Adipocyte (in vitro differentiated cells): ENCODE results near the gene NDUFS5.

ENCODE experiments used
- DNase-seq: peaks from one replicate; pipeline ENCODE4 v3.0.0-alpha.2; 2015; ENCODE audit warnings: low read depth
- H3K27me3 ChIP-seq: replicated peaks from 2 replicates; pipeline ENCODE4 v1.7.0; 2013; ENCODE audit warnings: mild to moderate bottlenecking, low read length, moderate library complexity; ENCODE audit not compliant: control insufficient read depth, insufficient read depth
- H3K36me3 ChIP-seq: 2 replicates; pipeline ENCODE4 v1.7.0; 2013; ENCODE audit warnings: low read length, mild to moderate bottlenecking, moderate library complexity; ENCODE audit not compliant: control insufficient read depth, insufficient read depth, severe bottlenecking
- H3K4me1 ChIP-seq: 2 replicates; pipeline ENCODE4 v1.7.0; 2013; ENCODE audit warnings: mild to moderate bottlenecking, low read length, moderate library complexity; ENCODE audit not compliant: control insufficient read depth, insufficient read depth
- H3K4me3 ChIP-seq: 2 replicates; pipeline ENCODE4 v1.7.0; 2013; ENCODE audit warnings: mild to moderate bottlenecking, low read length, moderate library complexity
- H3K9ac ChIP-seq: 2 replicates; pipeline ENCODE4 v1.7.0; 2013; ENCODE audit warnings: mild to moderate bottlenecking, low read length, moderate library complexity
- H3K9me3 ChIP-seq: 2 replicates; pipeline ENCODE4 v1.7.0; 2013; ENCODE audit warnings: mild to moderate bottlenecking, low read length, moderate library complexity; ENCODE audit not compliant: control insufficient read depth

NDUFS5 gene

GRCh38 chr1:39076127-39076798 lies 50.1 kb downstream of the NDUFS5 start:
- H3K36me3 ChIP-seq, result no peaks in the 10 kb centered on the region

GRCh38 chr1:39076799-39077148 lies 50.6 kb downstream of the NDUFS5 start:
- Histone ChIP-seq H3K4me3 (peak overlapping the region; percentile 46), H3K9ac (peak overlapping the region; percentile 77), H3K27me3 (no peaks in the 10 kb centered on the region), H3K36me3 (no peaks in the 10 kb centered on the region), H3K9me3 (peaks cover 1% of the 10 kb centered on the region), H3K4me1 (peaks cover 21% of the 10 kb centered on the region)
- no peak for DNase-seq

More at GRCh38 chr1:39076127-39076798, 50.1 kb downstream of the NDUFS5 start:
- Histone ChIP-seq H3K4me3 (peak overlapping the region; percentile 46), H3K4me1 (peaks cover 21% of the 10 kb centered on the region), H3K27me3 (no peaks in the 10 kb centered on the region), H3K9me3 (peaks cover 6% of the 10 kb centered on the region), H3K9ac (peak overlapping the region; percentile 77)
- peak; percentile 39 for DNase-seq

GRCh38 chr1:39080269-39080826 lies 54.2 kb downstream of the NDUFS5 start:
- H3K27me3 ChIP-seq, result no peaks in the 10 kb centered on the region

GRCh38 chr1:39080831-39081270 lies 54.7 kb downstream of the NDUFS5 start:
- peaks cover 37% of the 10 kb centered on the region for H3K4me1 ChIP-seq
- no peaks in the 10 kb centered on the region for H3K9me3 ChIP-seq
- H3K9ac ChIP-seq, result peak overlapping the region; percentile 72
- H3K27me3 ChIP-seq, result no peaks in the 10 kb centered on the region
- H3K36me3 ChIP-seq, result peaks cover 21% of the 10 kb centered on the region
- DNase-seq, result no peak
- peak overlapping the region; percentile 61 for H3K4me3 ChIP-seq

More at GRCh38 chr1:39080269-39080826, 54.2 kb downstream of the NDUFS5 start:
- Histone ChIP-seq H3K4me1 (peaks cover 37% of the 10 kb centered on the region), H3K4me3 (peak overlapping the region; percentile 61), H3K36me3 (peaks cover 16% of the 10 kb centered on the region), H3K9ac (peak overlapping the region; percentile 72), H3K9me3 (no peaks in the 10 kb centered on the region)
- no peak for DNase-seq

GRCh38 chr1:39081271-39082009 lies 55.3 kb downstream of the NDUFS5 start:
- peak overlapping the region; percentile 85 for H3K4me3 ChIP-seq
- no peaks in the 10 kb centered on the region for H3K27me3 ChIP-seq
- peaks cover 25% of the 10 kb centered on the region for H3K36me3 ChIP-seq
- peak overlapping the region; percentile 80 for H3K9ac ChIP-seq
- H3K9me3 ChIP-seq, result no peaks in the 10 kb centered on the region
- DNase-seq, result peak; percentile 65
- peaks cover 37% of the 10 kb centered on the region for H3K4me1 ChIP-seq

GRCh38 chr1:39082010-39082799 lies 56.1 kb downstream of the NDUFS5 start:
- H3K27me3 ChIP-seq, result no peaks in the 10 kb centered on the region
- no peak for DNase-seq
- peak overlapping the region; percentile 80 for H3K9ac ChIP-seq
- H3K36me3 ChIP-seq, result peaks cover 25% of the 10 kb centered on the region
- peak overlapping the region; percentile 85 for H3K4me3 ChIP-seq
- peaks cover 37% of the 10 kb centered on the region for H3K4me1 ChIP-seq
- no peaks in the 10 kb centered on the region for H3K9me3 ChIP-seq

- Histone ChIP-seq H3K9ac (peak overlapping the region; percentile 80), H3K4me1 (peaks cover 42% of the 10 kb centered on the region), H3K36me3 (peaks cover 25% of the 10 kb centered on the region), H3K4me3 (peak overlapping the region; percentile 85), H3K27me3 (no peaks in the 10 kb centered on the region), H3K9me3 (no peaks in the 10 kb centered on the region)
- no peak for DNase-seq
These were observed 56.8 kb downstream of the NDUFS5 start for GRCh38 chr1:39082811-39083576.

GRCh38 chr1:39084191-39084590 lies 58.0 kb downstream of the NDUFS5 start:
- no peak for DNase-seq
- H3K36me3 ChIP-seq, result peaks cover 30% of the 10 kb centered on the region
- no peak overlapping the region for H3K4me3 ChIP-seq
- H3K9me3 ChIP-seq, result no peaks in the 10 kb centered on the region
- H3K27me3 ChIP-seq, result no peaks in the 10 kb centered on the region
- H3K9ac ChIP-seq, result no peak overlapping the region
- peaks cover 53% of the 10 kb centered on the region for H3K4me1 ChIP-seq
